ENCODE data around the gene CADM1.

- TF ChIP-seq CTCF (IDR thresholded peaks at IDR 0.05; ENCODE audit: low read length): no peak
- no peak for TF ChIP-seq EZH2 (optimal IDR thresholded peaks at IDR 0.05; ENCODE audit: low read depth, low read length)
- TF ChIP-seq EZH2phosphoT487 (IDR thresholded peaks at IDR 0.05; ENCODE audit: low read length): no peak
These were observed 232.6 kb downstream of the CADM1 start for GRCh38 chr11:115271643-115272042.
